ENCODE measurements around the gene PC.
A peak's percentile ranks its signal among the peaks of the same experiment; 100 is the strongest.

The PC gene

DNA sequence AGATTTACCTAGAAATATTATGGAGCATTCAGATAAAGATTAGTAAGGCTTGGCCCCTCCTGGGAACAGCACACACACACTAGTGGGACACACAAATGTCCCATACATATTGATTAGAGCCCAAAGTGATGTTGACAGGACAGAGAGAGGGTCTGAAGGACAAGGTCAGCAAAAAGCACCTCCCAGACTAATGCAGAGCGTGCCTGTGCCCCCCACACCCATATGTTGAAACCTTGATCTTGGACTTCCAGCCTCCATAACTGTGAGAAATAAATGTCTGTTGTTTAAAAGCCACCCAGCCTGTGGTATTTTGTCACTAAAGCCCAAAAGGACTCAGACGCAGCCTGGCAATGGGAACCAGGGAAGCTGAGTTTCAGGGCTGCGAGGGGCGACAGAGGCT lies 73.7 kb downstream of the PC start:
- no peak for DNase-seq (ENCODE audit: low spot score)
- in situ Hi-C loops (cut with MboI; ENCODE audit: low pct_unique_long_range_greater_than_20kb, low sequenced_read_pairs, unreplicated experiment), result no loop called here
- TF ChIP-seq, protein P1, sequence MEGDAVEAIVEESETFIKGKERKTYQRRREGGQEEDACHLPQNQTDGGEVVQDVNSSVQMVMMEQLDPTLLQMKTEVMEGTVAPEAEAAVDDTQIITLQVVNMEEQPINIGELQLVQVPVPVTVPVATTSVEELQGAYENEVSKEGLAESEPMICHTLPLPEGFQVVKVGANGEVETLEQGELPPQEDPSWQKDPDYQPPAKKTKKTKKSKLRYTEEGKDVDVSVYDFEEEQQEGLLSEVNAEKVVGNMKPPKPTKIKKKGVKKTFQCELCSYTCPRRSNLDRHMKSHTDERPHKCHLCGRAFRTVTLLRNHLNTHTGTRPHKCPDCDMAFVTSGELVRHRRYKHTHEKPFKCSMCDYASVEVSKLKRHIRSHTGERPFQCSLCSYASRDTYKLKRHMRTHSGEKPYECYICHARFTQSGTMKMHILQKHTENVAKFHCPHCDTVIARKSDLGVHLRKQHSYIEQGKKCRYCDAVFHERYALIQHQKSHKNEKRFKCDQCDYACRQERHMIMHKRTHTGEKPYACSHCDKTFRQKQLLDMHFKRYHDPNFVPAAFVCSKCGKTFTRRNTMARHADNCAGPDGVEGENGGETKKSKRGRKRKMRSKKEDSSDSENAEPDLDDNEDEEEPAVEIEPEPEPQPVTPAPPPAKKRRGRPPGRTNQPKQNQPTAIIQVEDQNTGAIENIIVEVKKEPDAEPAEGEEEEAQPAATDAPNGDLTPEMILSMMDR (IDR thresholded peaks at IDR 0.05; ENCODE audit: extremely low read depth, insufficient read depth, missing control alignments), result no peak

DNA sequence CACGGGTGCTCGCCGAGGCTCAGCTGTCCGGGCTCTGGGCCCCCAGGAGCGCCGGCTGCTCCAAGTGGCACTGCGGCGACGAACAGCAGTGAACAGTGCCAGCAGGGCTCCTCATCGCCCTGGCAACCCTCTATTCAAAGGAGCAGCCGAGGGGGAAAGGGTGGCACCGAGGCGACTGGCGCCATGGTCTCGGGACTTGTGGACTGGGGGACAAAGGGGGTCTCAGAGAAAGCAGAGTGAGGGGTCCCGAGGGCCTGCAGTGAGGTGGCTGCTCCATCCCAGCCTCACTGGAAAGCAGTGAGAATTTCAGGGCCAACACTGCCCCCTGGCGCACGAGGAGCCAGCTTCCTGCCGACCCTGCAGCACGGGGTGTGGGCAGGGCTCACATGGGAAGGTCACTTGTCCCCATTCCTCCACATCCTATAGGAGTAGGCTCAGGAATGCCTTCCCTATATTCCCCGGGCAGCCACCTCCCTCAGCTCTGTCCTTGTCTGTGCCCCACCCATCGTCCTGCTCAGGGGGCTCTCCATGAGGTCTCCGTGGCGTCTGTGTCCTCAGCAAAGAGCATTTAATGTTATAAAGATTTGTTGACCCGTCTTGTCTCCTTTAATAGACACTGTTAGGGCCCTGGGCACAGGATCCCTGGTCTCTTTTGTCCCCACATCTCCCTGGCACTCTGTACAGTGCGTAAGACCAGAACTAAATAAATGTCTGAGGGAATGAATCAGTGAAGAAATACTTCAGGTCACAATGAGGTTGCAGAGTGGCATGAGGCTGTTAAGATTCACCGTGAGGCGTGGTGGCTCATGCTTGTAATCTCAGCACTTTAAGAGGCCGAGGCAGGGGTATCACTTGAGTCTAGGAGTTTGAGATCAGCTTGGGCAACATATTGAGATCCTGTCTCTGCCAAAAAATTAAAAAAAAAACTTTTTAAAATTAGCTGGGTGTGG lies 74.9 kb downstream of the PC start:
- peak; percentile 60 for DNase-seq (ENCODE audit: low spot score)
- TF ChIP-seq, protein P1 (IDR thresholded peaks at IDR 0.05; ENCODE audit: extremely low read depth, insufficient read depth, missing control alignments), result peak; percentile 87
- in situ Hi-C loops (cut with MboI; ENCODE audit: low pct_unique_long_range_greater_than_20kb, low sequenced_read_pairs, unreplicated experiment), result no loop called here

DNA sequence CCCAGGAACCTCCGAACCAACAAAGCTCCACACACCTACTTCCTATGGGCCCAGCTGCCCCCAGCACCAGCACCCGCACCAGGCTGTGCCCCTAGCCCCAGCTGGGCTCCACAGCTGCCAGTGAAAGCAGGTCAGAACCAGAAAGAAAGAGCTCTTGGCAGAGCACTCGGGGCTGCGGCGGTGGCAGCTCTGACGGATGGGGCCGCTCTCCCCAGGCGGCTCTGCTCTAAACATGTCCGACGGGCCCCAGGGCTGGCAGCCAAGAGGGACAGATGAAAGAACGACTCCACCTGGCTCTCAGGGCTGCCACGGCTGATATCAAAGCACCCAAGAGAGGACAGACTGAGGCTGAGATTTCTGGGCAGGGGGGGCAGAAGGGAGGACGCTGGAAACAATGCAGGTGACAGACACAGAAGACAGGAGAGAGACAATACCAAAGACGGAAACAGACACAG lies 75.6 kb downstream of the PC start:
- TF ChIP-seq, protein P1 (IDR thresholded peaks at IDR 0.05; ENCODE audit: extremely low read depth, insufficient read depth, missing control alignments), result no peak
- in situ Hi-C loops (cut with MboI; ENCODE audit: low pct_unique_long_range_greater_than_20kb, low sequenced_read_pairs, unreplicated experiment), result no loop called here
- no peak for DNase-seq (ENCODE audit: low spot score)

DNA sequence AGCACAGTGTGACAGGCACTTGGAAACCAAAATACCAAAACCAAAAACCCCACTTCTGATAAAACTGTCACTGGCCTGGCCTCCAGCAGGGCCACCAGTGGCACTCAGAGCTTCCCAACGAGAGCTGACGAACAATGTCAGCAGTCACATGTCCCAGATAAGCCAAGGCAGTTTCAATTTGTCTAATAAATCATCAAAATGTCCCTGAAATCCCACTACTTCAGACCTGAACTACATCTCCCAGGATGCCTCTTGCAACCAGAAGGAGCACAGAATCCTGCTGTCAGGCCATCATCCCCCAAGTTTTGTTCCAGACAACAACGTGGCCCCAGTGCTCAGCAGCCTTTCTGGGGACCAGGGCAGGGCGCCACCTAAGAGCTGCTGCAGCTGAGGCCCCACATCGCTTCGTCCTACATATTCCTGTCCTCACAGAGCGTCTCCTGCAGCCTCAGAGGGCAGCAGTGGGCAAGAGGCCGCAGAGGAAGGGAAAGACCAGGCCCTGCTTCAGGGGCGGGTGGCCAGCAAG lies 76.2 kb downstream of the PC start:
- in situ Hi-C loops (cut with MboI; ENCODE audit: low pct_unique_long_range_greater_than_20kb, low sequenced_read_pairs, unreplicated experiment), result no loop called here
- DNase-seq (ENCODE audit: low spot score), result no peak

DNA sequence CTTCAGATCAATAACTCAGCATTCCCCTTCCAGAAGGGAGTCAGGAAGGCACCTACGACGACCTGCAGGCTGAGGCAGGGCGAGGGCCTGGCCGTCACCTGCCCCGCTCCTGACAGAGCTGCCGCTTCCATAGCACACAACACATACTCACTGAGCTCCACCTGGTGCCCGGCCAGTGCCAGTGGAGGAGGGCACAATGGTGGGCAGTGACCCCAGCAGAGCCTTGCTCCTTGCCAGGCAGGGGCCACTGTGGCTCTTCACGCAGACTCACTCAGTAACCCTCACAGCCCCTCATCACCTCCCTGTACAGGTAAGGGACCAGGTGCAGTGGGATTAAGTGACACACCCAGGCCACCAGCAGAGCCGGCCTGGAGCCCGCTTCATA lies 76.7 kb downstream of the PC start:
- DNase-seq (ENCODE audit: low spot score), result no peak
- in situ Hi-C loops (cut with MboI; ENCODE audit: low pct_unique_long_range_greater_than_20kb, low sequenced_read_pairs, unreplicated experiment), result no loop called here
- TF ChIP-seq, protein P1 (IDR thresholded peaks at IDR 0.05; ENCODE audit: extremely low read depth, insufficient read depth, missing control alignments), result no peak

More for the DNA sequence above, 76.2 kb downstream of the PC start:
- TF ChIP-seq, protein P1 (IDR thresholded peaks at IDR 0.05; ENCODE audit: extremely low read depth, insufficient read depth, missing control alignments), result no peak

DNA sequence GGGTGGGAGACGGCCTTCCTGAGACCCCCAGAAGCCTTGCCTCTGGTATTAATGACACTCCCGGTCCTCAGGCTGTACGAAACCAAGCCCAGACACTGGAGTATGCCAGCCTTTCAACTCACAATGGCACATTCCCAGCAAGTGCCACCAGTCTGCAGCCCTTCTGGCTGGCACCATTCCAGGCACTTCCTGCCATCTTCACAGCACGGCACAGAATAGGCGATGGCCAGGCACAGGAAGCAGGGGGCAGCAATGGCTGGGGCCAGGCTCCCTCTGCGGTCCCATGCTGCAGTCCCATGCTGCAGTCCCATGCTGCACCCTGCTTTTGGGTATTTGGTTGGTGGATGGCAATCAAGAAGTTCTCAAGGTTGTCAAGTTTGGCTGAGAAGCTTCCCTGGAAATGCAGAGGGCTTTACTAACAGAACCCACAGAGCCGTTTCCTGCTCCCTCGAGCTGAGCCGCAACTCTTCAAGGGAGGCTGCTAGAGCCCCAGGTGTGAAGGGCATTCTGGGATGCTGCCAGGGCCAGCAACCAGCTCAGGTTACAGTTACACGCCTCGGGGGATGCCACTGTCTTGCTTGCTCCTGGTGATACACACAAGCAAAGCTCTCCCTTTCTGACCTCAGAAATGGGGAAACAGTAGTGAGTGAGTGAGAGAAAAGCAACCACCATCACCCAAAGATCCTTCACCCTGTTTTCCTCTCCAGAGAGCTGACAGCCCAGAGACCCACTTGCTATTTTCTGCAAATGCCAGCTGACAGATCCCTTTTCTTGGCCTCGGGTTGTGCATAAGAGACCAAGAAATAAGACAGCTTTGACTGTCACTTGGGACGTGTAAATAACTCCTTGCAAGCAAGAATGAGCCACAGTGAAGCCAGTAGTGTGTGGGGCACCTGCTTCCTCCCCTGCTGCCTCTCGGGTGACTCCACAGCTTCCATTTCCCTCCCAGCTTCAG lies 77.4 kb downstream of the PC start:
- in situ Hi-C loops (cut with MboI; ENCODE audit: low pct_unique_long_range_greater_than_20kb, low sequenced_read_pairs, unreplicated experiment), result no loop called here
- DNase-seq (ENCODE audit: low spot score), result no peak
- TF ChIP-seq, protein P1 (IDR thresholded peaks at IDR 0.05; ENCODE audit: extremely low read depth, insufficient read depth, missing control alignments), result no peak

Data from GM13977 (cell line).